Ishikawa (cell line): ENCODE results near the gene CHMP4B.

Experiments used
- CREB1 ChIP-seq: IDR thresholded peaks from 2 replicates; pipeline ENCODE4 v1.6.1; 2012; ENCODE audit warnings: low read depth
- EGR1 ChIP-seq: IDR thresholded peaks from 2 replicates; pipeline ENCODE4 v1.6.1; 2012
- EP300 ChIP-seq: IDR thresholded peaks from 2 replicates; pipeline ENCODE4 v1.6.1; 2012; ENCODE audit warnings: borderline replicate concordance
- FOXM1 ChIP-seq: IDR thresholded peaks from 2 replicates; pipeline ENCODE4 v1.6.1; 2012; ENCODE audit warnings: low read depth, borderline replicate concordance
- MAX ChIP-seq: IDR thresholded peaks from 2 replicates; pipeline ENCODE4 v1.6.1; 2012
- NFIC ChIP-seq: IDR thresholded peaks from 2 replicates; pipeline ENCODE4 v1.6.1; 2012
- RAD21 ChIP-seq: IDR thresholded peaks from 2 replicates; pipeline ENCODE4 v1.6.1; 2012; ENCODE audit warnings: low read depth
- REST ChIP-seq: IDR thresholded peaks from 2 replicates; pipeline ENCODE4 v1.6.1; 2012; ENCODE audit warnings: low read depth, mild to moderate bottlenecking
- TAF1 ChIP-seq: IDR thresholded peaks from 2 replicates; pipeline ENCODE4 v1.6.1; 2012; ENCODE audit warnings: low read depth, mild to moderate bottlenecking
- TCF12 ChIP-seq: IDR thresholded peaks from 2 replicates; pipeline ENCODE4 v1.6.1; 2012; ENCODE audit warnings: low read depth
- TEAD4 ChIP-seq: IDR thresholded peaks from 2 replicates; pipeline ENCODE4 v1.6.1; 2012
- ZBTB7A ChIP-seq: IDR thresholded peaks from 2 replicates; pipeline ENCODE4 v1.6.1; 2012; ENCODE audit warnings: low read depth
- TF ChIP-seq, protein P1 (sequence below): IDR thresholded peaks from 2 replicates; pipeline ENCODE4 v1.6.1; 2012

CHMP4B gene

GRCh38 chr20:33829636-33830035 is 18.5 kb downstream of the CHMP4B start:
- TF ChIP-seq, protein P1, sequence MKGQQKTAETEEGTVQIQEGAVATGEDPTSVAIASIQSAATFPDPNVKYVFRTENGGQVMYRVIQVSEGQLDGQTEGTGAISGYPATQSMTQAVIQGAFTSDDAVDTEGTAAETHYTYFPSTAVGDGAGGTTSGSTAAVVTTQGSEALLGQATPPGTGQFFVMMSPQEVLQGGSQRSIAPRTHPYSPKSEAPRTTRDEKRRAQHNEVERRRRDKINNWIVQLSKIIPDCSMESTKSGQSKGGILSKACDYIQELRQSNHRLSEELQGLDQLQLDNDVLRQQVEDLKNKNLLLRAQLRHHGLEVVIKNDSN: no peak
- TF ChIP-seq EGR1: no peak
- TF ChIP-seq TEAD4: no peak
- TF ChIP-seq EP300: no peak
- TF ChIP-seq RAD21: no peak
- no peak for TF ChIP-seq TAF1
- TF ChIP-seq ZBTB7A: no peak
- TF ChIP-seq TCF12: no peak

DNA sequence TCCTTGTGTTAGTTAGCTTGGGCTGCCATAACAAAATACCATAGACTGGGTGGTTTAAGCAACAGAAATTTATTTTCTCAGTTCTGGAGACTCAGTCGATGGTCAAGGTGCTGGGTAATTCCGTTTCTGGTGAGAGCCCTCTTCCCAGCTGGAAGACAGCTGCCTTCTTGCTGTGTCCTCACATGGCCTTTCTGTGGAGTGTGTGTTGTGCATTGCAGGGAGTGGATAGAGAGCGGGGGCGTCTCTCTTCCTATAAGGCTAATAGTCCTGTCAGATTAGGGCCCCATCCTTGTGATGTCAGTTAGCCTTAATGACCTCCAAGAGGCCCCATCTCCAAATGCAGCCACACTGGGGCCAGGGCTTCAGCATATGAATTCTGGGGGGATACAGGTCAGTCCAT is 19.2 kb downstream of the CHMP4B start:
- TF ChIP-seq EGR1: no peak
- no peak for TF ChIP-seq MAX
- TF ChIP-seq REST: no peak
- TF ChIP-seq TEAD4: no peak
- no peak for TF ChIP-seq TAF1
- no peak for TF ChIP-seq ZBTB7A
- no peak for TF ChIP-seq NFIC
- TF ChIP-seq FOXM1: no peak
- no peak for TF ChIP-seq TCF12

DNA sequence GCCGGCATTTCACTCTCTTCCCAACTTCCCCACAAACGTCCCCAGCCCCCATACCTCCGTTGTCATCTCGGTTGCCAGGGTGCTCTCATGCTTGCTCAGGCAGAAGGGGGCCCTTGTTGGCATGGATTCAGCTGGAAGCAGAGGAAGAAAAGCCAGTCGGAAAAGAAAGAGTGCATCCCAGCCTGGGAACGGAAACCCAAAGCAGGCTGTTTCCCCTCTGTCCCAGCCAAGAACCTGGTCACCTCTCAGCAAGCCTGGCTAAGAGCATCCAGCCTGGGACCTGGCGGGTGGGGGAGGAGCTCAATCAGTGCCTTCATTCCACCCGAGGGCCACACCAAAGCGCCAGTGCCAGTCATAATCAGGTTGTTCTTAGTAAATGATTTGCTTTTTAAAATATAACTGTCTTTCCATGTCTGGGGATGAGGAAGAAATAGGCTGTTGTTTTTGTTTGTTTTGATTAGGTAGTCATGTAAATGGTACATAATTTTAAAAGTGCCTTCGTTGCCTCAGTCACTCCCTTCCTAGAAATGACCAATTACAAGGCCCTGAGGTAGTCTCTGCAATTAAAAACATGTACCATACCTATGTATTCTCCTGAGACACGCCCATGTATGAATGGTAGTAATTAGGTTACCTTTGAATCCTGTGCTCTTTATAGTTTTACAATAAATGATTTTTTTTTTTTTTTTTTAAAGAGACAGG is 21.1 kb downstream of the CHMP4B start:
- TF ChIP-seq TAF1 (no peak), FOXM1 (no peak)

DNA sequence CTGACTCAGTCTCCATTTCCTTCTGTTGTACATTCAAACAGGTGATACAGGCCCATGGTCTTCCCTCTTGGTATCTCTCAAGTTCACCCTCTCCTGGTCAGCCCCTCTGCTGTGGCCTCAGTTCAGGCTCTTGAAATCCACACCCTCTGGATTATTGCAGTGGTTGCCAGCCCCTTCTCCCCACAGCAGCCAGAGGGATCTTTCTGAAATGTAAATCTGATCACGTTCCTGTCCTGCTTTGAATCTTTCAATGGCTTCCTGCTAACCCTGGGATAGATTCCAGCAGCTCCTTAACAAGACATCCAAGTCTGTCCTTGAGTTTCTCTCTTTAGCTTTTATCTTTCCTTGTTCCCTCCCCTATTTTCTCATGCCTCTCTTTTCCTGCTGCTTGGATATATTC is 22.2 kb downstream of the CHMP4B start:
- TF ChIP-seq MAX (no peak), NFIC (no peak), FOXM1 (no peak), RAD21 (no peak), ZBTB7A (no peak), TEAD4 (no peak), REST (no peak), CREB1 (no peak), TCF12 (no peak)
- TF ChIP-seq, protein P1: no peak

DNA sequence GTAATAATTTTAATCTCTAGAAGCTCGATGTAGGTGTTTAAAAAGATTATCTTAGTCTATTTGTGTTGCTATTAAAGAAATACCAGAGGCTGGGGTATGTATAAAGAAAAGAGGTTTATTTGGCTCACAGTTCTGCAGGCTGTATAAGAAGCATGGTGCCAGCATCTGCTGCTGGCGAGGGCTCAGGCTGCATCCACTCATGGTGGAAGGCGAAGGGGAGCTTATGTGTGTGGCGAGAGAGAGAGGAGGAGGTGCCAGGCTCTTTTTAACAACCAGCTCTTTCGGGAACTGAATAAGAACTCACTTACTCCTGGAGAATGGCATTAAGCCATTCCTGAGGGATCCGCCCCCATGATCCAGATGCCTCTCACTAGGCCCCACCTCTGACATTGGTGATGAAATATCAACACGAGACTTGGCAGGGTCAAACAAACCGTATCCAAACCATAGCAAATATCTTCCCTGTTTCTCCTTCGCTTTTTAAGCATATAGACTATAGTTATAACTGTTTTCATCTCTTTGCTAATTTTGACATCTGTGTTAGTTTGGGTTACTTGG is 24.5 kb downstream of the CHMP4B start:
- TF ChIP-seq EP300 (no peak), REST (no peak), EGR1 (no peak), TCF12 (no peak)
